ENCODE results near the gene TTL.

DNA sequence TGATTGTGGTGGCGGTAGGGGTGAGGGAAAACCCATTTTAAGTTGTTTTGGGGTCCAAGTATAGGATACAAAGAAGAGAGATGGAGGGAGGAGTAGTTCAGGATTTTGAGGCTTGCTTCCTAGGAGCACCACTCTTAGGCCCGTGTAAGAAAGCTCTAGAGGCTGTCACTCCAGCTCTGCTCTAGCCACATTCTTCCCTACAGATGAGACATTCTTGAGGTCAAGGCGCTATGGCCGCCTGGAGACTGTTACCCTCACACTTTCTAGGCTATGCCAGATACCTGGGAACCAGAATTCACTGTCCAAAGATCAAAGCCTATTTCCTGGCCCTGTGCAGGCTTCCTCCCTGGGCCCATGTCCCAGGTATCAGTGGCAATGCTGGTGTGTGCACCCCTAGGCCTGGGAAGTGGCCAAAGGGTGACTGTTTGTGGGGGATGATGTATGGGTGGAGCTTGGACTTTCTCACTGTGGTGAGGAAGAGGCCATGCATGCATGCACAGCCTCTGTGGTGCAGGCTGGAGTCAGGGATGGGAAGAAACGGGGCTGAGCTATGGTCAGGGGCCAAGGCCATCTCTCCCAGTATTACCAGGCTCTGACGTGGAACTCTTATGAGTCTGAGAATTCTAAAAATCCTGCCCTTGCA is 7.0 kb upstream of the TTL start:
- TF ChIP-seq, protein P1, sequence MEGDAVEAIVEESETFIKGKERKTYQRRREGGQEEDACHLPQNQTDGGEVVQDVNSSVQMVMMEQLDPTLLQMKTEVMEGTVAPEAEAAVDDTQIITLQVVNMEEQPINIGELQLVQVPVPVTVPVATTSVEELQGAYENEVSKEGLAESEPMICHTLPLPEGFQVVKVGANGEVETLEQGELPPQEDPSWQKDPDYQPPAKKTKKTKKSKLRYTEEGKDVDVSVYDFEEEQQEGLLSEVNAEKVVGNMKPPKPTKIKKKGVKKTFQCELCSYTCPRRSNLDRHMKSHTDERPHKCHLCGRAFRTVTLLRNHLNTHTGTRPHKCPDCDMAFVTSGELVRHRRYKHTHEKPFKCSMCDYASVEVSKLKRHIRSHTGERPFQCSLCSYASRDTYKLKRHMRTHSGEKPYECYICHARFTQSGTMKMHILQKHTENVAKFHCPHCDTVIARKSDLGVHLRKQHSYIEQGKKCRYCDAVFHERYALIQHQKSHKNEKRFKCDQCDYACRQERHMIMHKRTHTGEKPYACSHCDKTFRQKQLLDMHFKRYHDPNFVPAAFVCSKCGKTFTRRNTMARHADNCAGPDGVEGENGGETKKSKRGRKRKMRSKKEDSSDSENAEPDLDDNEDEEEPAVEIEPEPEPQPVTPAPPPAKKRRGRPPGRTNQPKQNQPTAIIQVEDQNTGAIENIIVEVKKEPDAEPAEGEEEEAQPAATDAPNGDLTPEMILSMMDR (IDR thresholded peaks at IDR 0.05): no peak
- no peak for TF ChIP-seq POLR2A (IDR thresholded peaks at IDR 0.05)
- no peak for TF ChIP-seq POLR2AphosphoS5 (IDR thresholded peaks at IDR 0.05)
